Loucy (cell line): ENCODE results near the gene PTH2.

Experiments used
- H2AFZ ChIP-seq: fragments of 200-600 bp; sonication (generic); 2 replicates; pipeline ENCODE4 v1.6.0; 2016; ENCODE audit warnings: antibody characterized with exemption, mild to moderate bottlenecking, low read length, moderate library complexity
- H3F3A ChIP-seq: fragments of 200-600 bp; 2 replicates; pipeline ENCODE4 v1.6.0; 2016; ENCODE audit warnings: antibody characterized with exemption, low read depth, mild to moderate bottlenecking
- H3K27me3 ChIP-seq: fragments of 200-600 bp; sonication (generic); 2 replicates; pipeline ENCODE4 v1.6.1; 2014; ENCODE audit warnings: low read length, mild to moderate bottlenecking; ENCODE audit not compliant: insufficient read depth, poor library complexity, severe bottlenecking
- H3K36me3 ChIP-seq: fragments of 200-600 bp; sonication (generic); 2 replicates; pipeline ENCODE4 v1.6.1; 2016; ENCODE audit warnings: low read length; ENCODE audit not compliant: insufficient read depth
- H3K4me1 ChIP-seq: fragments of 200-600 bp; sonication (generic); 2 replicates; pipeline ENCODE4 v1.5.1; 2014; ENCODE audit warnings: low read length, mild to moderate bottlenecking; ENCODE audit not compliant: insufficient read depth, poor library complexity, severe bottlenecking
- H3K4me2 ChIP-seq: fragments of 200-600 bp; sonication (generic); 2 replicates; pipeline ENCODE4 v1.6.0; 2014; ENCODE audit warnings: antibody characterized with exemption, low read length, low read depth, mild to moderate bottlenecking; ENCODE audit not compliant: poor library complexity, severe bottlenecking
- H3K4me3 ChIP-seq: fragments of 200-600 bp; sonication (generic); 2 replicates; pipeline ENCODE4 v1.5.1; 2014; ENCODE audit warnings: low read length, mild to moderate bottlenecking, mixed read lengths; ENCODE audit not compliant: poor library complexity, severe bottlenecking
- H3K79me2 ChIP-seq: fragments of 200-600 bp; sonication (generic); 2 replicates; pipeline ENCODE4 v1.6.1; 2014; ENCODE audit warnings: low read length; ENCODE audit not compliant: insufficient read depth
- H3K9ac ChIP-seq: fragments of 200-600 bp; sonication (generic); 2 replicates; pipeline ENCODE4 v1.6.0; 2014; ENCODE audit warnings: mild to moderate bottlenecking, low read depth, low read length, moderate library complexity; ENCODE audit not compliant: poor library complexity, severe bottlenecking
- H3K9me2 ChIP-seq: fragments of 200-600 bp; sonication (generic); replicated peaks from 2 replicates; pipeline ENCODE4 v1.6.1; 2016; ENCODE audit warnings: low read depth, low read length, mixed read lengths
- H3K9me3 ChIP-seq: fragments of 200-600 bp; sonication (generic); 2 replicates; pipeline ENCODE4 v1.6.1; 2014; ENCODE audit warnings: mild to moderate bottlenecking, antibody characterized with exemption, low read length, low read depth; ENCODE audit not compliant: insufficient read depth
- H4K20me1 ChIP-seq: fragments of 200-600 bp; sonication (generic); 2 replicates; pipeline ENCODE4 v1.6.0; 2014; ENCODE audit warnings: antibody characterized with exemption, low read length, mild to moderate bottlenecking; ENCODE audit not compliant: insufficient read depth, poor library complexity, severe bottlenecking
- EZH2phosphoT487 ChIP-seq: fragments of 200-600 bp; IDR thresholded peaks from 2 replicates; pipeline ENCODE4 v1.6.1; 2018; ENCODE audit warnings: antibody characterized with exemption, mild to moderate bottlenecking, moderate library complexity, borderline replicate concordance
- TF ChIP-seq, protein P1 (sequence below): fragments of 200-600 bp; sonication (generic); conservative IDR thresholded peaks from 2 replicates; pipeline ENCODE4 v1.5.1; 2014; ENCODE audit warnings: mild to moderate bottlenecking, antibody characterized with exemption, low read length

PTH2 gene

DNA sequence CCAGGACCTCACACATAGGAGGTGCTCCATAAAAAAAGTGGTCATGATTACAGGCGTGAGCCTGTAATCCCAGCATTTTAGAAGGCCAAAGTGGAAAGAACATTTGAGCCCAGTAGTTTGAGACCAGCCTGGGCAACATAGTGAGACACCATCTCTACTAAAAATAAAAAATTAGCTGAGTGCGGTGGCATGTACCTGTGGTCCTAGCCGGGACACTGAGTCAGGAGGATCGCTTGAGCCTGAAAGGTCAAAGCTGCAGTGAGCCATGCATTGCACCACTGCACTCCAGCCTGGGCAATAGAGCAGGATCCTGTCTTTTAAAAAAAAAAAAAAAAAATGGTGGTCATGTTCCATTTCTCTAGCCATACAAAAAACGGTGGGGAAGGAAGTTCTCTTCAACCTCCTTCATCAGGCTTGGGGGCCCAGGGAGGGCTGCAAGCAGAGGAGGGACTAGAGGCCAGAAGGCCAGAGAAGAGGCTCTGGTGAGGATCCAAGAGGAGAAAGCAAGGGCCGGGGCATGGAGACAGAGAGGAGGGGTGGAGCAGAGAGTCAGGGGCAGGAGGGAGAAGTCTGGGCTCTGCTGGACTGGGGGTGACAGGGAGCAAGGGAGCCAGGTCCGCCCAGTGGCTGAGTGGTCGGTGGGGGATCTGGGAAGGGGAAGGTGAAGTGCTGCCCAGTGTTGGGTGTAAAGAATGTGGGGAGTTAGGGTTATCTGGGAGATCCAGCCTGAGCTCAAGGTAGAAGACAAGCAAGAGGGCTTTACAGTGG, 26.3 kb downstream of the PTH2 start:
- Histone ChIP-seq H3K9me3 (no peaks in the 10 kb centered on the region), H3K9ac (no peak overlapping the region), H3K4me1 (peaks cover 34% of the 10 kb centered on the region), H3K9me2 (no peaks in the 10 kb centered on the region), H3K36me3 (no peaks in the 10 kb centered on the region), H3K27me3 (no peaks in the 10 kb centered on the region), H3K79me2 (no peaks in the 10 kb centered on the region), H3K4me2 (no peak overlapping the region), H4K20me1 (no peaks in the 10 kb centered on the region), H3F3A (no peaks in the 10 kb centered on the region), H3K4me3 (no peak overlapping the region), H2AFZ (no peak overlapping the region)
- TF ChIP-seq, protein P1, sequence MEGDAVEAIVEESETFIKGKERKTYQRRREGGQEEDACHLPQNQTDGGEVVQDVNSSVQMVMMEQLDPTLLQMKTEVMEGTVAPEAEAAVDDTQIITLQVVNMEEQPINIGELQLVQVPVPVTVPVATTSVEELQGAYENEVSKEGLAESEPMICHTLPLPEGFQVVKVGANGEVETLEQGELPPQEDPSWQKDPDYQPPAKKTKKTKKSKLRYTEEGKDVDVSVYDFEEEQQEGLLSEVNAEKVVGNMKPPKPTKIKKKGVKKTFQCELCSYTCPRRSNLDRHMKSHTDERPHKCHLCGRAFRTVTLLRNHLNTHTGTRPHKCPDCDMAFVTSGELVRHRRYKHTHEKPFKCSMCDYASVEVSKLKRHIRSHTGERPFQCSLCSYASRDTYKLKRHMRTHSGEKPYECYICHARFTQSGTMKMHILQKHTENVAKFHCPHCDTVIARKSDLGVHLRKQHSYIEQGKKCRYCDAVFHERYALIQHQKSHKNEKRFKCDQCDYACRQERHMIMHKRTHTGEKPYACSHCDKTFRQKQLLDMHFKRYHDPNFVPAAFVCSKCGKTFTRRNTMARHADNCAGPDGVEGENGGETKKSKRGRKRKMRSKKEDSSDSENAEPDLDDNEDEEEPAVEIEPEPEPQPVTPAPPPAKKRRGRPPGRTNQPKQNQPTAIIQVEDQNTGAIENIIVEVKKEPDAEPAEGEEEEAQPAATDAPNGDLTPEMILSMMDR: no peak
- no peak for TF ChIP-seq EZH2phosphoT487

DNA sequence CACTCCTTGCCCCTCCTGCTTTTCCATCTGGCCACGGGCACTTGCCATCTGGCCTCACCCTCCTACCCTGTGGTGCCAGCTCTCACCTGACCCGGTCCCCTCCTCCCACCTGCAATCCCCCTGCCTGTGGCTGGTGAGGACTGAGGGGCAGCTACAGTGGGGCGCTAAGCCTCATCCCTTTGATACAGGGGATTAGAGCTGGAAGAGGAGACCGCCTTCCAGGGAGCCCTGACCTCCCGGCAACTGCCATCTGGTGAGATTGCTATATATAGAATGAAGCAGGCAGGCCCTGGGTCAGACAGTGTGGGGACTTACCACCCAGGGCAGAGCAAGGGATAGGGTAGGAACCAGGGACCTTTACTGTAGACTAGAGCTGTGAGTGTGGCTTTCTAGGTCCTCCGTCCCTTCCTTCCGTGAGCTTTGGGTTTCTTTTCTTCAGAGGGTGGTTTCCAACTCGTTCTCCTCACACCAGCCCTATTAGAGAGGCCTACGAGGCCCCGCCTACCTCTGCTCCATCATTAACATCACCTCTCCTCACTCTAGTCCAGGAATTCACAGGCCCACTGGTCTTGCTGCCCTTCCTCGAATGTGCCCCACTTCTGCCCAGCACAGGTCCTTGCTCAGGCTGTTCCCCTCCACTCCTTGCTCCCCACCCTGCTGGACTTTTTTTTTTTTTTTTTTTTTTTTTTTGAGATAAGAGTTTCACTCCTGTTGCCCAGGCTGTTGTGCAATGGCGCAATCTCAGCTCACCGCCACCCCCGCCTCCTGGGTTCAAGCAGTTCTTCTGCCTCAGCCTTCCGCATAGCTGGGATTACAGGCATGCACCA, 27.4 kb downstream of the PTH2 start:
- H3K36me3 ChIP-seq: no peaks in the 10 kb centered on the region
- H3K4me3 ChIP-seq: no peak overlapping the region
- H3F3A ChIP-seq: no peaks in the 10 kb centered on the region; the same call in 1 of the 2 replicates
- H3K79me2 ChIP-seq: no peaks in the 10 kb centered on the region
- no peaks in the 10 kb centered on the region for H3K9me3 ChIP-seq
- H3K27me3 ChIP-seq: no peaks in the 10 kb centered on the region
- H2AFZ ChIP-seq: no peak overlapping the region
- H4K20me1 ChIP-seq: no peaks in the 10 kb centered on the region
- TF ChIP-seq, protein P1: no peak
- no peak for TF ChIP-seq EZH2phosphoT487
- H3K9me2 ChIP-seq: no peaks in the 10 kb centered on the region
- H3K4me1 ChIP-seq: peaks cover 44% of the 10 kb centered on the region
- no peak overlapping the region for H3K9ac ChIP-seq
- H3K4me2 ChIP-seq: no peak overlapping the region

DNA sequence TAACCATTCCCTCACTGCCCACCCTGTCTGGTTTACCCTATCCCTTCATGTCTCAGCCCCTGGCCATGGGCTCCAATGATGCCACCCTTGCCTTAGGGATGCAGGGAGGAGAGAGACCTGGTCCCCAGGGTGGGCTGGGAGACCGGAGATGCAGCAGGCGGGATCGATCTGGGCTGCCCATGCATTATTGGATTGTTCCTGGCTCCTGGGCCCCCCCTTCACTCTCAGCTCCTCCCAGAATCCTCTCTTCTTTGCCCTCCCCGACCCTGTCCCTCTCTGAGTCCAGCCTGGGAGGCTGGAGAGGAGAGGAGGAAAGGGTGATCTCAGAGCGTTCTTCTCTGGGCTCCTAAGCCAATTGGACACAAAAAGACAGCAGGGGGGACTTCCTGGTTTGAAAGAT, 29.4 kb downstream of the PTH2 start:
- Histone ChIP-seq H3K36me3 (no peaks in the 10 kb centered on the region), H2AFZ (no peak overlapping the region), H3K9me2 (no peaks in the 10 kb centered on the region), H4K20me1 (no peaks in the 10 kb centered on the region), H3K4me1 (peaks cover 42% of the 10 kb centered on the region), H3K79me2 (no peaks in the 10 kb centered on the region), H3K4me2 (no peak overlapping the region), H3K4me3 (no peak overlapping the region), H3K27me3 (no peaks in the 10 kb centered on the region), H3F3A (no peaks in the 10 kb centered on the region; the same call in 1 of the 2 replicates), H3K9ac (no peak overlapping the region), H3K9me3 (no peaks in the 10 kb centered on the region)
- TF ChIP-seq, protein P1: no peak
- TF ChIP-seq EZH2phosphoT487: no peak
